ENCODE results near the gene TM4SF1.

The TM4SF1 gene, protein sequence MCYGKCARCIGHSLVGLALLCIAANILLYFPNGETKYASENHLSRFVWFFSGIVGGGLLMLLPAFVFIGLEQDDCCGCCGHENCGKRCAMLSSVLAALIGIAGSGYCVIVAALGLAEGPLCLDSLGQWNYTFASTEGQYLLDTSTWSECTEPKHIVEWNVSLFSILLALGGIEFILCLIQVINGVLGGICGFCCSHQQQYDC

DNA sequence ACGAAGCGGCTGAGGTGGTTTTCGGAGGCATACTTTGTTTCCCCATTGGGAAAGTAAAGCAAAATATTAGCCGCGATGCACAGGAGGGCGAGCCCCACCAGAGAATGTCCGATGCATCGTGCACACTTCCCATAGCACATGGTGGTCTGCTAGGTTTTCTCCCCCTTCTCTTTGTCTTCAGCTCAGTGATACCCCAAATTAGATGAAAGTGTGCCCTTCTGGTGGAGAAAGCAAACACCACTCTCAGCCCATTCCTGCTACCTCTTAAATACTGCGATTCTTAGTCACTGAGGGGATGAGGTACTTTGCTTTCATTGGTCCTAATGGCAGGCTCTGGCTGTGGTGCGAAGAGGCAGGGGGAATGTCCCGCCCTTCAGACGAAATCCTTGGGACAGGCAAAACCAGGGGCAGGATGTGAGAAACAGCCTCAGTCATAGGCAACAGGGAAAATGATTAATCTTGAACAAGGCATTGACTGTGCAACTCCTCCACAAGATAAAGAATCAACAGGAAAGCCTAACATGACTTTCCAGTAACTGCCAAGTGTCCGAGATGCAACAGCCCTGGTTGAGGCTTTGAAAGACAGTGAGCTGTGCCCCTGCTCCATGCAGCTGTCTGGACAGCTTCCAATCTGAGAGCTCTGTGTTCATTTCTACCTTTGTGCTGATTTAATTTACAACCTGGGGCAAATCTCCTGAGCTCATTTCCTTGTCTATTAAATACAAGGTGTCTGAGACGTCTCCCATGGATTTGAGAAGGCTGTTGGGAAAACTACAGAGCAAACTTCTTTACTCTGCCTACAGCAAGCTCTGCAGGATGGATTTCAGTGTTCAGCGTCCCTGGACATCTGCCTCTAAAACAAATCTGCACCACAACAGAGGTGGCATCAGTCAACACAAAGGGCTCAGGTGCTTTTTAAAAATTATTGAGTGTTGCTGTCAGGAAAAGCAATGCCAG, at the start of gene TM4SF1:
TSS of gene TM4SF1 (minus strand) at position 242 of the 957 bp plus-strand sequence. CDS start at position 140, 102 bp downstream.
- no peak for DNase-seq

DNA sequence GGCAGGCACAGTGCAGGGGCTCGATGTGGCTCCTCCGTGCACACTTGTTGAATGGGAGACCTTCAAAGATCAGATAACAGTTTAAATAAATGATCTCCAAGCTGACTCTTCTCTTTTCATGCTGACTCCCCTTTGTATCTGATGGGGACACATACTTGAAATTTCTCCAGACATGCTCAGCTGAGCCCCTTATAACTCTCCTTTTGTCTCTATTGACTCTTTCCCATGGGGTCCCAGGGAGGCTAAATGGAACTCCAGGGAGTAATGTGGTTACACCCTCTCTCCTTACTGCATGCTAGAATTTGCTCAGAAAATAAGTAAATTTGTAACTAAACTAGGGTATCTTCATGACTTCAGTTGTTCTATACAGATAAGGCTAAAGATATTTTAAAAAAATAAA, 48.9 kb upstream of the TM4SF1 start:
- no peak for DNase-seq

DNA sequence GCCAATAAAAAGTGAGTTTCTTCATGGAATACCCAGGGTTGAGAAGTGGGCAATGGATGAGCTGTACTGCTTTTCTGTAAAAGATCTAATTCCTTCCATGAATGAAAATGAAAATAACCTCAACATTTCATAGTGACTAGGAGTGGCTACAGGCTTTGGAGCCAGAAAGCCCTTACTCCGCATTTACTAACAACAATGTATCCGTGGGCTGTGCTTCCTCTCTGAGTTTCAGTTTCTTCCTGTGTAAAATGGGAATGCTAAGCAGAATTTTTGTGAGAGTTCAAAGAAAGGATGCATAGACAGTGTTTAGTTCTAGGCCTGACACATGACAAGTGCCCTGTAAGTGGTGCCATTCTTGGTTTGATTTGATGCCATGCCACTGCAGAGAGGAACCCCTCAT, 47.5 kb upstream of the TM4SF1 start:
- no peak for DNase-seq

DNA sequence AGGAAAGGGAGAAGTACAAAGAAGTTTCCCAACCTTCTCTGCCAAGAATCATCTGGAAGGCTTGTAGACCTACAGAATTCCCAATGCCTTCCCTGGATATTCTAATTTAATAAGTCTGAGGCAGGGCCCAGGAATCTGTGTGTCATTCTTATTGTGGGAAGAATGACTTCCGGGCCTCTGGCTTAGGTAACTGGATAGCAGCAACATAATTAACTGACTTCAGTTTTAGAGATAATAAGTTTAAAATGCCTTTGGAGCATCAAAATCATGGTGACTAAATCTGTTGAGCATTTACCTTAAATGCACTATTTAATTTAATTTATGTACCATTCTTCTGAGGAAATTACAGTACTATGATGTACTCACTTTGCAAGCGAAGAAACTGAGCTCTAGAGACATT, 44.3 kb upstream of the TM4SF1 start:
- no peak for DNase-seq

DNA sequence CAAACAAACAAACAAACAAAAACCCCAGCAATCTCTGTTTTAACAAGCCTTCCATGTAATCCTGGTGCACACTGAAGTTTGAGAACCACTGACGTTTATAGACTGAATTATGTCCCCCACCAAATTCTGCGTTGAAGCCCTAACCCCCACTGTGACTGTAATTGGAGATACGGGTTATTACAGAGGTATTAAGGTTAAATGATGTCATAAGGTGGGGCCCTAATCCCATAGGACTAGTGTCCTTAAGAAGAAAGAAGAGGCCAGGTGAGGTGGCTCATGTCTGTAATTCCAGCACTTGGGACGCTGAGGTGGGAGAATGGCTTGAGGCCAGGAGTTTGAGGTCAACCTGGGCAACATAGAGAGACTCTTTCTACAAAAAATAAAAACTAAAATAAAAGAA, 42.4 kb upstream of the TM4SF1 start:
- DNase-seq, result no peak

DNA sequence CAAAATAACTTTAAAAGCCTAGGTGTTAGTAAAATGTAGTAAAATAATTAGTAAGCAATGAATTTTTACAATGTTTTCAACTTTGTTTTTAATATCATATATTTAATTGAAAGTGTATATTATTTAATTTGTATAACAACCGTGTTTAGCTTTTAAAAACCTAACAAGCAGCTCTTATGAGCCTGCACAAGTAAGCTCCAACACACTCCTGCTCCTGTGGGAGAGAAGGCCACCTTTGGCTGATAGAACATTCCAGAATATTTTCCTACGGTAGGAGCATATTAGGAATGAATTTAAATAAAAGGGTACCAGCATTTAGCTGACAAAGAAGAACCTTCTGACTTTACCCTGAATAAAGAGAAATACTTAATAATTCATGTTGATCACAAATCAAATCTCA, 40.3 kb upstream of the TM4SF1 start:
- DNase-seq, result no peak

DNA sequence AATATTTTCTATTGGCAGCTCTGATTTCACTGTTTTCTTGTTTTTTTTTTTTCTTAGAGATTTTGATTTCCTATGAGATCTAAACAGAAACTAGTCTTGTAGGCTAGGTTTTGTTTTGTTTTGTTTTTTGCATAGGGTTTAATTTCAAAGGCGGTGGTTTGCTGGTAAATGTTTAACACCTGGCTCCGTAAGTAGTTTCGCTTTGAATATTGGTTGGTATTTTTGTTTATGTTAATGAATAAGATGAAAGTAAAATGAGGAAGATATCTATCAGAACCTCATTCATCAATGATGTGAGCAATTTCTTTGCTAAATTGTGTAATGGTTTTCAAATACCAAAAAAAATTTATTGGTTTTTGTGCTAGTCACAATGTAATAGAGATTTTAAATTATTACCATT, 39.7 kb upstream of the TM4SF1 start:
- no peak for DNase-seq

DNA sequence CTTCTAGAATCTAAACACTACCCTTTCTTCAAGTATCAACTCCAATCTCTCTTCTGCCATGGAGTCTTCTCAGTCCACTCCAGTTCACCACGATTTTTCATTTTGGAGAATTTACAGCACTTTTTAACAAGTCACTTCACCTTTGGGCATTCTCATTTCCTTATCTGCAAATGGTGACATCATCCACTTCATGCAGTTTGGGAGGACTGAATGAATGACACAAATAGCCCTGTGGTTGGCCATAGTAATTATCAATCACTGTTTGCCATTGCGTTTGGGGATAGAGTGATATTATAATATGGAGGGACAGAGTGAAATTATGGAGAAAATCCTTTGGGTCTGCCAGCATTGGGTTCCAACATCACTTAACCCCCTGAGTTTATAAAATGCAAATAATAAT, 38.0 kb upstream of the TM4SF1 start:
- no peak for DNase-seq

DNA sequence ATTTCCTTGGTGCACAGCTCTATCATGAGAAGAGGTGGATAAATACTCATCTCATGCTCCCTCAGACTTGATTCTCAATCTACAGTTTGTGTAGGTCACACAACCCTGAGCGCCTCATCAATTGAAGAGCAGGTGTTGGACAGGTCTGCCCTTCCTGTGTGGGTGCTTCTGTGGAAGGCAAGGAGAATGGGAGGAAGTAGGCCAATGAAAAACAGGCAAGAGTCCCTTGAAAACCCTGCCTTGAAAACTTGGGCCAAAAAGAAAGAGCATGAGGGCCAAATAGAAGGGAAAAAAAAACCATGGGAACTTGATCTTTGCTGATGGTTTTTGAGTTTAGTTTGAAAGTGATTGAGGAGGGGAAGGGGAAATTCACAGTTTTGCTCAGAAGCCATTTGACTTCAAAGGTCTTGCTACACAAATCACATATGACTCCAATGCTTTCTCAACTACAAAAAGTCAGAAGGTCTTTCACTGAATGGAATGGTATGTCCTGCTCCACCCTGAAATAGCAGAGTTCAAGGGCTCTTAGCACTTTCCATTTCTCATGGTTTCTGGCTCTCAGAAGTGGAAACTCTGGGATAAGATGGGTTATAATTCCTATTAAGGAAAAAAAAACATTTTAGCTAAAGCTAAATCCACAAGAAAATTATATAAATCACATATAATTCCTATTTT, 37.2 kb upstream of the TM4SF1 start:
- no peak for DNase-seq

DNA sequence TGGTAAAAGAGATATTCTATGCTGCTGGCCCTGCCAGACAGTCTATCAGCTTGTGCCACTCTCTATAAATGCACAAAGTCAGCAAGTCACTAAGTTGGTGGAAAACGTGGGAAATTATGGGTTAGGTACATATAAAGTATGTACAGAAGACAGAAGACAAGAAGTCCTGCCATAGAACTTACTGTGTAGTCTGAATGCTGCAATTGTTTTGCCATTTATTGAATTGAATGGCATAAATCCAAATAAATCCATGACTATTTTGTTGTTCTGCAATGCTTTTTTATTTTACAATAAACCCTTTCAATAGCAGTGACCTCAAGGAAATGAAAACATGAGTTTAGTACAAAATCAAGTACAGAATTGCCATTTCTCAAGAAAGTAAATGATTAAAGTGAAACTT, 34.1 kb upstream of the TM4SF1 start:
- DNase-seq, result no peak

DNA sequence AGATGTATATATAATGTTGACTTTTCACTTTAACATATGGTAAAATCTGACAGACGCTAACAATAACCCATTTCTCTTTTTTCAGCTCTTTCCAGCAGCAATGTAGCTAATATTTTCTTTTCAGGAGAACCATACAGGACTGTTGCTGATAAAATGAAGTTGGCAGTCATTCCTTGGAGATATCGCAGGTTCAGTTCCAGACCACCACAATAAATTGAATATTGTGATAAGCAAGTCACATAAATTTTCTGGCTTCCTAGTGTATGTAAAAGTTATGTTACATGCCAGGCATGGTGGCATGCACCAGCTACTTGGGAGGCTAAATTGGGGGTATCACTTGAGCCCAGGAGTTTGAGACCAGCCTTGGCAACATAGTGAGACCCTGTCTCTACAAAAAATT, 31.9 kb upstream of the TM4SF1 start:
- no peak for DNase-seq

DNA sequence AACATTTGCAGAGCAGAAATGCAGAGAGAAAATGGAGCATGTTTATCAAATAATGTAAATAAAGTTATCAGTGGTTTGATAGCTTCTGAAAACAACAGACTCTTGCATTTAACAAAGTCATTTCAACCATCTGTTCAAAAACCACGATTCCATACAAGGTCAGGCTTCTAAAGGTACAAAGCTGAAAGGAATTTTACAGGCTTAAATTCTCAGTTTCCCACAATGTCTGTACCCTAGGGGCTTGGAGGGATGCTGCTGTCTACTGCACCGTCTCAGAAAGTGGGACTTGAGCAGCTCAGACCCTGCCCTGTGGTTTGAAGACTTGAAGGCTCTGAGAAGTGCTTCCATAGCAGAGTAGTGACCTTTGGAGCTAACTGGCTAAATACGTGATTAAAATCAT, 30.4 kb upstream of the TM4SF1 start:
- DNase-seq, result no peak

DNA sequence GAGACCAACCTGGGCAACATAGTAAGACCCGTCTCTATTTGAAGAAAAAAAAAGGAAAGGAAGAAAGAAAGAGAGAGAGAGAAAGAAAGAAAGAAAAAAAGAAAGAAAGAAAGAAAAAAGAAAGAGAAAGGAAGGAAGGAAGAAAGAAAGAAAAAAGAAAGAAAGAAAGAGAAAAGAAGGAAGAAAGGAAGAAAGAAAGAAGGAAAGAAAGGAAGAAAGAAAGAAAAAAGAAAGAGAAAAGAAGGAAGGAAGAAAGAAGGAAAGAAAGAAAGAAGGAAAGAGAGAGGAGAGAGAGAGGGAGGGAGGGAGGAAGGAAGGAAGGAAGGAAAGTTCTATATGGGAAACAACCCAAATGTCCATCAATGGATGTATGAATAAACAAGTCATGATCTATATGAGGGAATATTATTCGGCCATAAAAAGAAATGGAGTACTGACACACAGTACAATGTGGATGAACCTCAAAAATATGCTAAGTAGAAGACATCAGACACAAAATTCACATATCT, 28.8 kb upstream of the TM4SF1 start:
- no peak for DNase-seq

DNA sequence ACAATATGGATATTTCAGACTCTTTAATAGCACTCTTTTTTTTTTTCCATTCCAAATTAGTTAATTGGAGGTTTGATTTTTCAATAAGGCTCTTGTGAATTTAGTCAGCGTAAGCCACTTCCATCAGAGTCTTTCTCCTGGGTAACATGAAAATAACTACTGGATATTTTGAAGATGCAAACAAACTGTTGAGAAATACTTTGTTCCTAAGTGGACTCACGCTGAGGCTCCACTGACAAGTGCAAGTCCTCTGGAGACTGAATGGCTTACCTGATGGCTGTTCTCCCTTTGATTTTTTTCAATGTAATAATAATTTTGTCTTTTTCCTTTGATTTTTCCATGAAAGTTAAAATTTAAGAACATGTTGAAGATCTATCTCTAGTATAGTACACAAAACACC, 26.0 kb upstream of the TM4SF1 start:
- DNase-seq, result no peak

DNA sequence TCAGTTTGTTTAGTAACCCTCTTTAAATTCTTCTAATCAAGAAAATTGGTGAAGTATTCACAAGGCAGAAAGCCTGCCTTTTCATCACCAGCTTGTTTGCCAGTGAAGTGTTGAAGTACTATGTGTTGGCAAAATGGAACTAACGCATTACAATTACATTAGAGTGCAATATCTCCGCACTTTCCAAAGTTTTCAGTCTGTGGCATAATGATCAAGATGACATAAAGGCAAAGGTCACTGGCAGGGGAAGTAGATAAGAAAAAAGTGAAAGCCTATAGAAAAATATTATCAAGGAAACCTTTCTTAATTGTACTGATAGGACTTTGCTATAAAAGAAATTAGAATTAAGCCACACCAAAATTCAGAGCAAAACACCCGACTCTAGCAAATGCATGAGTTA, 25.0 kb upstream of the TM4SF1 start:
- no peak for DNase-seq

DNA sequence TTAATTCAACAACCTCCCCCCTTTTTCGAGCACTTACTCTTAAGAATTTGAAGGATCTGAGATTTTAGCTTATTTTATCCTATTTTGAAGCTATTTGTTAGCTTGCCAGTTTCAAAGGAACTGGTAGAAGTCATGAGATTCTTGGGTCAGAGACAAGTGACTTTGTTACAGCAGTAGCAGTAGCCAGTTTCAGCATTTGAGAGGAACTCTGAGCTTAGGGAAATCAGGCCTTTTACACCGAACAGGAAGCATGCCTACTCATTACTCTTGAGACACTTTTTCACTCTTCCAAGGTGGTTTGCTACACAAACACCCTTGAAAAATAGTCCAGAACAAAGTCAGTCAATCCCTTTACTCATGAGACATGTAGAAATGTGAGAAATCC, 24.5 kb upstream of the TM4SF1 start:
- DNase-seq, result no peak

DNA sequence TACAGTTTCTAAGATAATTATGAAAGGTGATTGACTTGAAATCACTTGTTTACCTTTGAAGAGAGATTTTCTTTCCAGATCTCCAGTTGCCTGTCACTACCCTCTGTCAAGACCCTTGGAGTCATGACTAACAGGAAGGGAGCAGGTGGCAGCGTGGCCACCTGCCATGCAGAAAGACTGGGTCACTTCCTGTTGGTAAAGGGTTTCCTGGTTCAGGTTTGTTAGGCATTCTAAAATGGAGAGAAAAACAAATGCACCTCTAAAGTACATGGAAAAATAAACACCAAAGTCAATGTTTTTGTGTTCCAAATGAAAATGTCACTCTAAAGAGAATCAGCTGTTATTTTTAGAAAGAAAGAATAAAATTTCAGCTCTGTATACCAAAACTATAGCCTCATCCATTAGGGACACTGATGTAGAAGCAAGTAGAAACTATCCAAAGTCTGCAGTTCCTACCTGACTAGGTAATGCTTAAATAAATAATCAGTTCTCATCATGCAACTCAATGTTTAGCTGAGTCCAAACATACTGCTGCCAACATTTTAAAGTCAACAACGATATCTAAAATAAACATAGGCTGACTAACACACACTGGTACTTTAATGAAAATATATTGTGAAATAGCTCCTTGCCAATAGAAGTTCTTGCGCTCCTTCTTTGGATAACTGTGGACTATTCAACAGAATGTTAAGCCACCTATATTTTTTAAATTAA, 23.9 kb upstream of the TM4SF1 start:
- no peak for DNase-seq

DNA sequence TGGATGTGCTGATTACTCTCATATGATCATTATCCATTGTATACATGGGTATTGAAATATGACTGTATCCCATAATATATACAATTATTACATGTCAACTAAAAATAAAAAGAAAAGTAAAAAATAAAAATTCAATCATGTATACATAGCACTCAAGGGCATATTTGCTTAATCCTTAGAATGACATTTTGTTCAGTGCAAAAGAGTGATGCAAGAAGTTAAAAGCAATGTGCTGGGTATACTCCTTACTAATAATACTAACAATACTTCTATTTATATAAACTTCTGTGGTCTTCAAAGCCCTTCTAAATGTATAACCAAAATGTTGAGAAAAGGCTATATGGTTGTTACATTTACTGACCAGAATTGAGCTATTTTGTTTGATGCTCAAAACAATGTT, 23.2 kb upstream of the TM4SF1 start:
- no peak for DNase-seq

DNA sequence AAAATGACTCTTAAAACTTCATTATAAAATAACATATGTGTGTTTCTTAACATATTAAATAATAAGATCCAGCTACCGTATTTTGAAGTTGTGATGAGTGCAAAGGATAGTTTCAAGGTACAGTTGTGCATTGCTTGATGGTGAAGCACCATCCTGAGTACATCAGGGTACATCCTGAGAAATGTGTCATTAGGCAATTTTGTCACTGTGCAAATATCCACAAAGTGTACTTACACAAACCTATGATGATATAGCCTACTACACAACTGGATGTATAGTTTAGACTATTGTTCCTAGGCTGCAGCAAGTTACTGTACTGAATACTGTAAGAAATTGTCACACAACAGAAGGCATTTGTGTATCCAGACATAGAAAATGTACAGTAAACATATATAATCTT, 20.8 kb upstream of the TM4SF1 start:
- DNase-seq, result no peak

DNA sequence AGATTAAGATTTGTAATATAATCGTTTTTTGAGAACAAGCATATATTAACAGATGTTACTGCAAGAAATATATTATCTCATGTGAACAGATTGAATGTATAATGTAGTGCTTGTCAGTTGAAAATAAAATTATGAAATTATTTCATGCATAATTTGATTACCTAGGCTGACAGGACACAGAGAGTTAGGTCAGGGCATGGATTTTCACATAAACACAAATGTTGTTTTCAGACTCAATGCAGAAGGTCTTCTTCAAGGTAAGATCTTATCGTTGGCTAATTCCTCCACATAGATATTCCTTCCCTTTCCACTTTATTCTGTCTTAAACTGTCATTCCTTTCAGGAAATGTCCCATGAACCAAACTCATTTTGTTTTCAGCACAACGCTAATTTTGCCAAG, 20.1 kb upstream of the TM4SF1 start:
- DNase-seq, result no peak

DNA sequence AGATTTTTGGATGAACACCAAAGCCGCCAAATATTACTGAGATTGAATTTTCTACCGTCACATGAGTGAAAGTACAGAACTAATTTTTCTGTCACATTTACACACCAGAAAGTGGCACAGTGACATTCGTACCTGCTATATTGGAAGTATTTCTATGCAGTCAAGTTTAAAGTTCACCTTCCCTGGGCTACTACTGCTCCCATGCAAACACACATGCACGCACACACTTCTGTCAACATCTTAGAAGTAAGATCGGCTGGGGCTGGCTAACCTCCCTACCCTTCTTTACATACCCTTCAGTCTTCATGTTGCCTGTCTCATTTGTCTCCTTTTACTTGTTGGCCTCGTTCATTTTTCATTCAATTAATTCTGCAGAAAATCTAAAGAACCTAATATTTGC, 19.0 kb upstream of the TM4SF1 start:
- DNase-seq, result no peak

DNA sequence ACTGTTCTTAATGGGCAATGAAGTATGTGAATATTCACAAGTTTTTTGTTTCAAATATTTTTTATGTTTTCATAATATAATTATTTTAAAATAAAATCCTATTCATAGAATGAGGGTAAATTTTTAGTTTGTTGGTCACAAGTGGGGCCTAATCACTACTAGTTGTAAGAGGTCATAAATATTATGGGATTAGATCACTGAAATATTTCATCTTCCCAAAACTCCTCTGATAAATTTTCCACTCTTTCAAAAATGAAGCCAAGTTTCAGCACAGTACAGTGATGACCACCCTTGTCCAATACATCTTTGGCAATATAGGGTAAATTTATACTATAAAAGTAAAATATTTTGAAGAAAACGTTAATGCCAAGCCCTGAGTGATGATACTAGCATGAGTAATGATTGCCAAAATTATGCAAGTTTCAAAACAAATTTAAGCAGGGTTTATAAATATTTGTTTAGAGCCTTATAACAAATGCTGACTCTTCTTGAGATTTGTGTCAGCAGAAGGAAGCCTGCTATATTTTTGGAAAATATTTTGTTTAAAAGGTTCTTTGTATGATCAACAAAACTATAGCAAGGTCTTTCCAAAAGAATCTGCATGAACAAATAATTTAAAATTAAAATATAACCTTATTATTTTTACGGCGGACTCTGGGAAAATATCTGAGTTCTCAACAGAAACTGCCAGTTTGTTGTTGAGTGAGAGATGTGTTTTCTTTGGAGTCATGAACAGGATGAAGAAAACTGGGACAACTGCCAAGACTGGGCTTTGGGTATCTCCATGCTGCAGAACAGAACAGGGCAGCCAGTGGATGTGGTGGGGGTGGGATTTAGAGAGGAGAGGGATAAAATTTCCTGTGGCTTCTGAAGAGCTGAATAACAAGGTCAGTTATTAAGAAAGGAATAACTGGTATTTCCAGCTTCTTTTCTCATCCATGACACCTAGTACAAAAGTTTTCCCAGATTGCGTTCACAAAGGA, 17.9 kb upstream of the TM4SF1 start:
- no peak for DNase-seq

Measured in activated CD8-positive, alpha-beta memory T cell treated with anti-CD3 and anti-CD28 coated beads, Interleukin-2, amount 50 U/mL, for 48 hours (primary cell).